Measurements from ENCODE around the gene DENND6B.
"Not testable (repeated sequence)": the region's sequence is repeated elsewhere in the genome, so short reads cannot be mapped to it uniquely, and the experiment has no call there.

Gene DENND6B

DNA sequence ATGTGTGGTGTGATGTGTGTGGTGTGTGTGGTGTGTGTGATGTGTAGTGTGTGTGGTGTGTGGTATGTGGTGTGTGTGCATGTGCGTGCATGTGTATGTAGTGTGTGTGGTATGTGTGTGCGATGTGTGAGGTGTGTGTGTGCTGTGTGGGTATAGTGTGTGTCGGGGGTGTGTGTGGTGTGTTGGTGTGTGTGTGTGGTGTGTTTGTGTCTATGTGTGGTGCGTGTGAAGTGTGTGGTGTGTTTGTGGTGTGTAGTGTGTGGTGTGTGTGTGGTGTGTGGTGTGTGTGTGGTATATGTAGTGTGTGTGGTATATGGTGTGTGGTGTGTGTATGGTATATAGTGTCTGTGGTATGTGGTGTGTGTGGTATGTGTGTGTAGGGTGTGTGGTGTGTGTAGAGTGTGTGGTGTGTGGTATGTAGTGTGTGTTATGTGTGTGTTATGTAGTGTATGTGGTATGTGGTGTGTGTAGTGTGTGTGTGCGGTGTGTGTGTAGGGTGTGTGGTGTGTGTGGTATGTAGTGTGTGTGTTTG is 11.3 kb upstream of the DENND6B start:
- no peak for DNase-seq

DNA sequence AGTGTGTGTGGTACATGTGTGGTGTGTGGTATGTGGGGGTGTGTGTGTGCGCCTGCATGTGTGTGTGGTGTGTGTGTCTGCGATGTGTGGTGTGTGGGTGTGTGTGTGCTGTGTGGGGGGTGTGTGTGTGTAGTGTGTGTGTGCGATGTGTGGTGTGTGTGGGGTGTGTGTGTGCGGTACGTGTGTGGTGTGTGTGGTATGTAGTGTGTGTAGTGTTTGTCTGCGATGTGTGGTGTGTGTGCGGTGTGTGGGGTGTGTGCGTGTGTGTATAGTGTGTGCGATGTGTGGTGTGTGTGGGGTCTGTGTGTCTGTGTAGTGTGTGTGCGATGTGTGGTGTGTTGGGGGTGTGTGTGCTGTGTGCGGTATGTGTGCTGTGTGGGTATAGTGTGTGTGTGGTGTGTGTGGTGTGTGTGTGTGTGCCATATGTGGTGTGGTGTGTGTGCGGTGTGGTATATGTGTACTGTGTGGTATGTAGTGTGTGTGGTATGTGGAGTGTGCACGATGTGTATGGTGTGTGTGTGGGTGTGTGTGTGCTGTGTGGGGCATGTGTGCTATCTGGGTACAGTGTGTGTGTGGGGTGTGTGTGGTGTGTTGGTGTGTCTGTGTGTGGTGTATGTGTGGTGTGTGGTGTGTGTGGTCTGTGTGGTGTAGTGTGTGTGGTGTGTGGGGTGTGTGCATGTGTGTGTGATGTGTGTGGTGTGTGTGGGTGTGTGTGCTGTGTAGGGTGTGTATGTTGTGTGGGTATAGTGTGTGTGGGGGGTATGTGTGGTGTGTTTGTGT is 10.6 kb upstream of the DENND6B start:
- no peak for DNase-seq

DNA sequence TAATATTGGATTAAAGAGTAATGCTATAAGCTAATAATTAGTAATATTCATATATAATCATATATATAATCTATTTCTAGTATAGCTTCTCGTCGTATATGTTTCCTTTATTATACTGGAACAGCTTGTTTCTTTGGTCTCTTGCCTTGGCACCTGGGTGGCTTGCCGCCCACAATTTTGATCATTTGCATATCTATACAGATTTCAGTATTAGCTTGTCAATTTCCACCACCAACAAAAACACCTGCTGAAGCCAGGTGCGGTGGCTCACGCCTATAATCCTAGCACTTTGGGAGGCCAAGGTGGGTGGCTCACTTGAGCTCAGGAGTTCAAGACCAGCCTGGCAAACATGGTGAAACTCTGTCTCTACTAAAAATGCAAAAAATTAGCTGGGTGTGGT is 7.6 kb upstream of the DENND6B start:
- not testable (repeated sequence) for DNase-seq

- no peak for DNase-seq
These were observed 2.4 kb upstream of the DENND6B start for GRCh38 chr22:50329236-50329635.

GRCh38 chr22:50327711-50328019 is 853 bp upstream of the DENND6B start:
- DNase-seq = no peak

GRCh38 chr22:50326225-50326955 is 422 bp downstream of the DENND6B start:
- DNase-seq = no peak

DNA sequence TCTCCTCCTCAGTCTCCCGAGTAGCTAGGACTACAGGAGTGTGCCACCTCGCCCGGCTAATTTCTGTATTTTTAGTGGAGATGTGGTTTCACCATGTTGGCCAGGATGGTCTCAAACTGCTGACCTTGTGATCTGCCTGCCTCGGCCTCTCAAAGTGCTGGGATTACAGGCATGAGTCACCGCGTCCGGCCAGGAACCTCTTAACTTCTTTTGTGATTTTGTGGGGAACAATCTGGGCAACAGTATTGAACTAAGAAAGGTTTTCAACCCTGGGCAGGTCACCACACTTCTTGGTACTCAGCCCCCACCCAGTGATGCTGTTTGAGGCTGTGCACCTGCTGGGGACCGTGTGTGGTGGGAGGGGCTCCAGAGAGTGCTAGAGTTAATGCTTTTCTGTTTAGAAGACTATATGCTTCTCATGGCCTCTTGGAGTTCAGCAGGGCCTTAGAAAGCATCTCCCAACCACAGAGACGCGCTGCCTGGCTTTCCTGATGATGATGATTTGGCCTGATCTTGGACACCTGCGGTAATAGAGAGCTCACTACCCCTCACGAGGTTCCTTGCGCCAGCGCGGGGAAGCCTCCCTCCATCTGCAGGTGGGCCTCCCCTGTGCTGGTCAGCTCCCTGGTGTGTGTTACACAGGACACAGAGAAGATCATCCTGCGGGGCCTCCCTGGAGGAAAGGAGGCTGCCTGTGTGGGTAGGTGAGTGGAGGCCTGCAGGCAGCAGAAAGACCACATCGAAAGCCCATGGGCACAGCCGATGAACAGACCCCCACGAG is 1.2 kb downstream of the DENND6B start:
- peak; percentile 39 for DNase-seq

GRCh38 chr22:50323900-50324299 is 2.9 kb downstream of the DENND6B start:
- no peak for DNase-seq

- DNase-seq = not testable (repeated sequence)
These were observed 4.3 kb downstream of the DENND6B start for GRCh38 chr22:50322382-50323104.

GRCh38 chr22:50320671-50321325 is 6.0 kb downstream of the DENND6B start:
- no peak for DNase-seq

- no peak for DNase-seq
These were observed 6.7 kb downstream of the DENND6B start for GRCh38 chr22:50320116-50320515.

DNA sequence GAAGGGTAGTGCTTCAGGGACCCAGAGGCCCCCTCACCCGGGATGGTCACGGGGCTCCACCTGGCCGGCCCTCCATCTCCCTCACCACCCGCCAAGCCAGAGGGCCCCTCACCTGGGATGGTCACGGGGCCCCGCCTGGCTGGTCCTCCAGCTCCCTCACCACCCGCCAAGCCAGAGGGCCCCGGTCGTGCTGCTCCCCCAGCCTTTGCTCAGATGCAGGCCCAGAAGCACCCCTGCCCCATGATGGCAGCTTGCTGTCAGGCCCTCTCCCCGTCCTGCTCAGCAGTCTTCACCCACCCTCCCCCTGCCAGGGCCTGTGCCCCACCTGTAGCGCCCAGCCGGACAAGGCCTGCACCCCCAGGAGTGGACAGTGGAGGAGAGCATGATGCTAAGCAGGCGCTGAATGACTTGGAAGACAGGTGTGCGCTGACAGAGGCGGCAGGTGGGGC is 7.3 kb downstream of the DENND6B start:
- DNase-seq = no peak

- DNase-seq = peak; percentile 75
These were observed 8.0 kb downstream of the DENND6B start for GRCh38 chr22:50318698-50319411.

DNA sequence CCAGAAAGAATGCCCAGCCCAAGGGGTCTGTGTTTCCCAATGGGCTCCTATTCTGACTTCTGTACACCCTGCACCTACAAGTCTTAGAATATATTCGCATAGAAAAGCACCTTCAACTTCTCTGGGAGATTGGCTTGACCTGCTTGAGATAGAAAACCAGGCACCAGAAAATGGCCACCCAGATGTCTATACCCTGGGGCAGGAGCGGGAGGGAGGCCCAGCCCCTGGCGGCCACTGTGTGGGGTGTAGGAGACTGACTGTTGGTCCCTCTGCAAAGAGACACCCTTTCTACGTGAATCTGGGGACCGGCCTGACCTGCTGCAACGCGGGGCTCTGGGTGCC is 8.5 kb downstream of the DENND6B start:
- DNase-seq = no peak

- DNase-seq = no peak
These were observed 9.1 kb downstream of the DENND6B start for GRCh38 chr22:50317674-50318073.

- no peak for DNase-seq
These were observed 9.6 kb downstream of the DENND6B start for GRCh38 chr22:50317178-50317577.

GRCh38 chr22:50316114-50317065 is 10.4 kb downstream of the DENND6B start:
- DNase-seq = peak; percentile 66

GRCh38 chr22:50315289-50316113 is 11.3 kb downstream of the DENND6B start:
- peak; percentile 47 for DNase-seq

All from DMS53 (cell line).